ENCODE measurements around the gene SIL1. TPM values are rescaled to one million over a fixed set of nuclear protein-coding genes. Genes with fewer than 3 reads are reported as not detected.

SIL1 gene
- total RNA-seq, 1 experiment from 2014 or later: 114 TPM

DNA sequence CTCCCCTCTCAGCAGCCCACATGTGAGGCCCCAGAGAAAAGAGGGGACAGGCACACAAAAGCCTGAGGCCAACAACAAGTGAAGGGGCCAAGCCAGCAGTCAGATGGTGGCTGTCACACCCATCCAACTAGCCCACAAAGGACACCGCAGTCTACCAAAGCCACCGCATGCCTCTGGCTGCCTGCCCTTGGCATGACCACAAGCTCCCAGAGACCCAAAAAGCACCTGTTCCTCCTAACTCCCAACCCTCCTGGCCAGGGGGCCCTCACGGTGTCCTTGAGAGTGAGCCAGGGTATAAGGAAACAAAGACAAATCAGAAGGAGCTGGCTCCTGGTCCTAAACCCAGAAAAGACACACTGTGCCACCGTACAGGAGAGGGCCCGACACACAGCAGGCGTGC lies 245.2 kb downstream of the SIL1 start:
- H3K9me3 Mint-ChIP-seq (ENCODE audit: unreplicated experiment): no peaks in the 10 kb centered on the region
- H3K36me3 Mint-ChIP-seq (ENCODE audit: insufficient read depth, unreplicated experiment): peaks cover 31% of the 10 kb centered on the region
- intact Hi-C loops (cut with micrococcal nuclease): no loop called here
- no peak overlapping the region for H3K27ac Mint-ChIP-seq (ENCODE audit: low read depth, unreplicated experiment)
- no peak for DNase-seq (ENCODE audit: unreplicated experiment)
- H3K27me3 Mint-ChIP-seq (ENCODE audit: insufficient read depth, unreplicated experiment): no peaks in the 10 kb centered on the region
- H3K4me3 Mint-ChIP-seq (ENCODE audit: unreplicated experiment): no peak overlapping the region
- H3K4me1 Mint-ChIP-seq (ENCODE audit: insufficient read depth, unreplicated experiment): no peaks in the 10 kb centered on the region
- BruUV-seq (replicated peaks): no TSS peak
- POLR2A ChIA-PET: no interaction called here
- CTCF ChIA-PET: interaction anchor here (0.6 to 1.0 kb wide), 3 partner anchors 10 to 259 kb away, joined by 3 read pairs; no protein-coding TSS in a partner anchor
- no peak for TF ChIP-seq CTCF (IDR thresholded peaks at IDR 0.05; ENCODE audit: unreplicated experiment)

- Mint-ChIP-seq H3K4me3 (ENCODE audit: unreplicated experiment) (no peak overlapping the region), H3K4me1 (ENCODE audit: insufficient read depth, unreplicated experiment) (no peaks in the 10 kb centered on the region), H3K27me3 (ENCODE audit: insufficient read depth, unreplicated experiment) (no peaks in the 10 kb centered on the region), H3K9me3 (ENCODE audit: unreplicated experiment) (no peaks in the 10 kb centered on the region), H3K36me3 (ENCODE audit: insufficient read depth, unreplicated experiment) (peaks cover 35% of the 10 kb centered on the region), H3K27ac (ENCODE audit: low read depth, unreplicated experiment) (no peak overlapping the region)
- TF ChIP-seq CTCF (IDR thresholded peaks at IDR 0.05; ENCODE audit: unreplicated experiment): no peak
- CTCF ChIA-PET: interaction anchor here (1.0 kb wide), 1 partner anchor 11 kb away, joined by 3 read pairs; no protein-coding TSS in a partner anchor
- POLR2A ChIA-PET: no interaction called here
- intact Hi-C loops (cut with micrococcal nuclease): no loop called here
- no TSS peak for BruUV-seq (replicated peaks)
- no peak for DNase-seq (ENCODE audit: unreplicated experiment)
Measured at GRCh38 chr5:138951986-138952735, 246.0 kb downstream of the SIL1 start.

DNA sequence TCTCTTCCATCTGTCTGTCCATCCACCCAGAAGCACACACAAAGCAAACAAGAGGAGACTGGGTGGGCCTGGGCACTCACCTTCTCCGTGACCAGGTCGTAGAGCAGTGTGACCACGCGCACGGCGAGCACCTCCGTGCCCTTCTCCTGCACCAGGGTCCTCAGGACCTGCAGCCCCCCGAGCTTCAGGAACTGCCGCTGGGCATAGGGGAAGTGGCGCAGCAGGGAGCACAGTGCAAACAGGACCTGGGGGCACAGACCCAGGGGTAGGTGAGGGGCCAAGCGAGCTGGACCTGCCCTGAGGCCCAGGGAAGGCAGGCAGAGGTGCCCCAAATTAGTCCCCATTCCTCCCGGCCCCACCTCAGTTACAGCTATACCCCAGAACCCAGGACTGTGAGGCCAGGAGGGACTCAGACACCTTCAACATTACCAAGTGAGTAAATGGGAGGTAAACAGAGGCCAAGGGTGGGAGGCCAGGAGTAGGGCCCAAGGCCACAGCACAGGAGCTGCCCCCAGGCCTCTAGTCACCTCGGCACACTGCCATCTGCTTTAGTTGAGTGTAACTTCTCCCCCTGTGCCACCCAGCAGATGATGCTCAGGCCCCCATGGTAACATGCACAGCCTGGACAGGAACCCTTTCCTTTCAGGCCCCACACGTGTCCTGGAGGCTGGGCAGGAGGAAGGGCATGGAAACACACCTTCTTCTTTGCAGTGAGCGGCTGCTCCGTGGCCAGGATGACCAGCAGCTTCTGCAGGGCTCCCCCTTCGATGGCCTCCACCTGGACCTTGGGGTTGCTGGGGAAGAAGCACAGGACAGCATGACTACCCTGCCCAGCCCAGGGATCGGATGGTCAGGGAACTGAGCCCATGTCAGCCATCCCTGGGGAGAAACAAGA lies 246.8 kb downstream of the SIL1 start:
- H3K36me3 Mint-ChIP-seq (ENCODE audit: insufficient read depth, unreplicated experiment): peaks cover 31% of the 10 kb centered on the region
- no peak overlapping the region for H3K4me3 Mint-ChIP-seq (ENCODE audit: unreplicated experiment)
- BruUV-seq (replicated peaks): no TSS peak
- POLR2A ChIA-PET: interaction anchor here (0.6 kb wide), 1 partner anchor 180 kb away, joined by 3 read pairs; no protein-coding TSS in a partner anchor
- H3K27me3 Mint-ChIP-seq (ENCODE audit: insufficient read depth, unreplicated experiment): no peaks in the 10 kb centered on the region
- CTCF ChIA-PET: no interaction called here
- H3K27ac Mint-ChIP-seq (ENCODE audit: low read depth, unreplicated experiment): no peak overlapping the region
- H3K4me1 Mint-ChIP-seq (ENCODE audit: insufficient read depth, unreplicated experiment): no peaks in the 10 kb centered on the region
- DNase-seq (ENCODE audit: unreplicated experiment): no peak
- no peak for TF ChIP-seq CTCF (IDR thresholded peaks at IDR 0.05; ENCODE audit: unreplicated experiment)
- intact Hi-C loops (cut with micrococcal nuclease): no loop called here
- no peaks in the 10 kb centered on the region for H3K9me3 Mint-ChIP-seq (ENCODE audit: unreplicated experiment)

DNA sequence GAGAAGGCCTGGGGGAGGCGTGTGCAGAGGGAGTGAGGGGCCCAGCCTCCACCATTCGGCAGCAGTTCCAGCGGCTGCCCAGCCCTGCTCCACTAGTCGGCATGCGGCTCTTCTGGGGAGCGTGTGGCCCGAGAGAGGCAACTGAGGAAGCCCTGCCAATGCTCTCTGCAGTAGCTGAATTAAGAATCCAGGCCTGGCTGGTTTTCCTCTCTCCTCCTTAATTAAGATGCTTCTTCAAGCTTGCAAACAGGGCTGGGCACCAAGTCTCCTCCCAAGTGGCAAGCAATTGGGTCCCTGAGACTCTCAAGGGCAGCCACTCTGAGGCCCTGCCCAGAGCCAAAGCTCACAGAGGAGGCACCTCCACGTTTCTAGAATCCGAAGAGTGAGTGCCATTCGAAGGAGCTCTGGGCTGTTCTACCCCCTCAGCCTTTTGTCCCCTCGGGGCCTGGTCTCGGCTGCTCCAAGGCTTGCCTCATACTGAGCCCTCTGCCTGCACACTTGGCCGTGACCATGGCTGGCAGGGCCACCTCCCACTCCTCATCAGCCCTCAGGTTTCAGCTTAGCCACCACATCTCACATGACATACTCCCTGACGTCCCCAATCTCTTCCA lies 247.6 kb downstream of the SIL1 start:
- Mint-ChIP-seq H3K4me3 (ENCODE audit: unreplicated experiment) (no peak overlapping the region), H3K36me3 (ENCODE audit: insufficient read depth, unreplicated experiment) (peaks cover 29% of the 10 kb centered on the region), H3K9me3 (ENCODE audit: unreplicated experiment) (no peaks in the 10 kb centered on the region), H3K27ac (ENCODE audit: low read depth, unreplicated experiment) (no peak overlapping the region), H3K27me3 (ENCODE audit: insufficient read depth, unreplicated experiment) (no peaks in the 10 kb centered on the region), H3K4me1 (ENCODE audit: insufficient read depth, unreplicated experiment) (no peaks in the 10 kb centered on the region)
- no TSS peak for BruUV-seq (replicated peaks)
- no peak for DNase-seq (ENCODE audit: unreplicated experiment)
- POLR2A ChIA-PET: no interaction called here
- intact Hi-C loops (cut with micrococcal nuclease): no loop called here
- TF ChIP-seq CTCF (IDR thresholded peaks at IDR 0.05; ENCODE audit: unreplicated experiment): no peak
- CTCF ChIA-PET: no interaction called here

All from MCF 10A (cell line).